ENCODE results near the gene CHPT1.
"Not testable (repeated sequence)": the region's sequence is repeated elsewhere in the genome, so short reads cannot be mapped to it uniquely, and the experiment has no call there.

The CHPT1 gene

GRCh38 chr12:101697197-101697929, at the start of gene CHPT1:
Gene CHPT1 (plus strand): TSS chr12:101697640. CDS start chr12:101697862, 222 bp downstream.
- Histone ChIP-seq H3K27me3 (ENCODE audit: control insufficient read depth in 1 of 2, insufficient read depth in 2 of 2, low read length in 2 of 2) (no peaks in the 10 kb centered on the region), H3K4me1 (ENCODE audit: control insufficient read depth, insufficient read depth, low read length) (peaks cover 16% of the 10 kb centered on the region), H3K4me3 (ENCODE audit: low read length in 2 of 2) (peak within 1 kb of the TSS; percentile 92 to 96), H3K9me3 (ENCODE audit: control insufficient read depth in 2 of 2, low read length in 2 of 2) (no peaks in the 10 kb centered on the region), H3K36me3 (ENCODE audit: control insufficient read depth in 2 of 2, insufficient read depth in 2 of 2, low read length in 2 of 2) (no peaks in the 10 kb centered on the region), H3K9ac (ENCODE audit: low read length in 2 of 2) (peak within 1 kb of the TSS; percentile 83 to 88), H3K27ac (ENCODE audit: low read length) (peak within 1 kb of the TSS; percentile 82)

- no peak overlapping the region for H3K4me3 ChIP-seq (ENCODE audit: low read length in 2 of 2)
- H3K9ac ChIP-seq (ENCODE audit: low read length in 2 of 2) = no peak overlapping the region
- no peaks in the 10 kb centered on the region for H3K9me3 ChIP-seq (ENCODE audit: control insufficient read depth in 2 of 2, low read length in 2 of 2)
These were observed 49.7 kb upstream of the CHPT1 start for GRCh38 chr12:101647711-101648110.

GRCh38 chr12:101648195-101648594, 49.2 kb upstream of the CHPT1 start:
- Histone ChIP-seq H3K4me3 (ENCODE audit: low read length in 2 of 2) (no peak overlapping the region), H3K27ac (ENCODE audit: low read length) (no peak overlapping the region), H3K9ac (ENCODE audit: low read length in 2 of 2) (no peak overlapping the region), H3K4me1 (ENCODE audit: control insufficient read depth, insufficient read depth, low read length) (no peaks in the 10 kb centered on the region), H3K36me3 (ENCODE audit: control insufficient read depth in 2 of 2, insufficient read depth in 2 of 2, low read length in 2 of 2) (no peaks in the 10 kb centered on the region), H3K9me3 (ENCODE audit: control insufficient read depth in 2 of 2, low read length in 2 of 2) (no peaks in the 10 kb centered on the region), H3K27me3 (ENCODE audit: control insufficient read depth in 1 of 2, insufficient read depth in 2 of 2, low read length in 2 of 2) (no peaks in the 10 kb centered on the region)

More at GRCh38 chr12:101647711-101648110, 49.7 kb upstream of the CHPT1 start:
- Histone ChIP-seq H3K27me3 (ENCODE audit: control insufficient read depth in 1 of 2, insufficient read depth in 2 of 2, low read length in 2 of 2) (no peaks in the 10 kb centered on the region), H3K36me3 (ENCODE audit: control insufficient read depth in 2 of 2, insufficient read depth in 2 of 2, low read length in 2 of 2) (no peaks in the 10 kb centered on the region), H3K4me1 (ENCODE audit: control insufficient read depth, insufficient read depth, low read length) (no peaks in the 10 kb centered on the region), H3K27ac (ENCODE audit: low read length) (no peak overlapping the region)

- H3K36me3 ChIP-seq (ENCODE audit: control insufficient read depth in 2 of 2, insufficient read depth in 2 of 2, low read length in 2 of 2) = no peaks in the 10 kb centered on the region
- no peaks in the 10 kb centered on the region for H3K4me1 ChIP-seq (ENCODE audit: control insufficient read depth, insufficient read depth, low read length)
- H3K9me3 ChIP-seq (ENCODE audit: control insufficient read depth in 2 of 2, low read length in 2 of 2) = no peaks in the 10 kb centered on the region
- H3K27me3 ChIP-seq (ENCODE audit: control insufficient read depth in 1 of 2, insufficient read depth in 2 of 2, low read length in 2 of 2) = peaks cover 0 to 2% of the 10 kb centered on the region in 2 donors
- no peak overlapping the region for H3K9ac ChIP-seq (ENCODE audit: low read length in 2 of 2)
- H3K27ac ChIP-seq (ENCODE audit: low read length) = no peak overlapping the region
- no peak overlapping the region for H3K4me3 ChIP-seq (ENCODE audit: low read length in 2 of 2)
These were observed 46.9 kb upstream of the CHPT1 start for GRCh38 chr12:101650346-101651117.

GRCh38 chr12:101653030-101653429, 44.4 kb upstream of the CHPT1 start:
- H3K27ac ChIP-seq (ENCODE audit: low read length) = no peak overlapping the region
- no peaks in the 10 kb centered on the region for H3K36me3 ChIP-seq (ENCODE audit: control insufficient read depth in 2 of 2, insufficient read depth in 2 of 2, low read length in 2 of 2)
- no peaks in the 10 kb centered on the region for H3K9me3 ChIP-seq (ENCODE audit: control insufficient read depth in 2 of 2, low read length in 2 of 2)
- H3K4me1 ChIP-seq (ENCODE audit: control insufficient read depth, insufficient read depth, low read length) = no peaks in the 10 kb centered on the region
- H3K9ac ChIP-seq (ENCODE audit: low read length in 2 of 2) = no peak overlapping the region
- peaks cover 0 to 2% of the 10 kb centered on the region in 2 donors for H3K27me3 ChIP-seq (ENCODE audit: control insufficient read depth in 1 of 2, insufficient read depth in 2 of 2, low read length in 2 of 2)
- no peak overlapping the region for H3K4me3 ChIP-seq (ENCODE audit: low read length in 2 of 2)

GRCh38 chr12:101653503-101653902, 43.9 kb upstream of the CHPT1 start:
- Histone ChIP-seq H3K4me3 (ENCODE audit: low read length in 2 of 2) (no peak overlapping the region), H3K4me1 (ENCODE audit: control insufficient read depth, insufficient read depth, low read length) (no peaks in the 10 kb centered on the region), H3K27me3 (ENCODE audit: control insufficient read depth in 1 of 2, insufficient read depth in 2 of 2, low read length in 2 of 2) (peaks cover 0 to 2% of the 10 kb centered on the region in 2 donors), H3K9me3 (ENCODE audit: control insufficient read depth in 2 of 2, low read length in 2 of 2) (no peaks in the 10 kb centered on the region), H3K36me3 (ENCODE audit: control insufficient read depth in 2 of 2, insufficient read depth in 2 of 2, low read length in 2 of 2) (no peaks in the 10 kb centered on the region), H3K9ac (ENCODE audit: low read length in 2 of 2) (no peak overlapping the region), H3K27ac (ENCODE audit: low read length) (no peak overlapping the region)

GRCh38 chr12:101654442-101654841, 43.0 kb upstream of the CHPT1 start:
- Histone ChIP-seq H3K4me1 (ENCODE audit: control insufficient read depth, insufficient read depth, low read length) (no peaks in the 10 kb centered on the region), H3K27me3 (ENCODE audit: control insufficient read depth in 1 of 2, insufficient read depth in 2 of 2, low read length in 2 of 2) (peaks cover 0 to 2% of the 10 kb centered on the region in 2 donors), H3K27ac (ENCODE audit: low read length) (no peak overlapping the region), H3K4me3 (ENCODE audit: low read length in 2 of 2) (no peak overlapping the region), H3K36me3 (ENCODE audit: control insufficient read depth in 2 of 2, insufficient read depth in 2 of 2, low read length in 2 of 2) (no peaks in the 10 kb centered on the region), H3K9ac (ENCODE audit: low read length in 2 of 2) (no peak overlapping the region), H3K9me3 (ENCODE audit: control insufficient read depth in 2 of 2, low read length in 2 of 2) (no peaks in the 10 kb centered on the region)

- H3K27ac ChIP-seq (ENCODE audit: low read length) = no peak overlapping the region
- no peaks in the 10 kb centered on the region for H3K36me3 ChIP-seq (ENCODE audit: control insufficient read depth in 2 of 2, insufficient read depth in 2 of 2, low read length in 2 of 2)
- H3K9ac ChIP-seq (ENCODE audit: low read length in 2 of 2) = no peak overlapping the region
These were observed 42.0 kb upstream of the CHPT1 start for GRCh38 chr12:101655393-101655792.

GRCh38 chr12:101660662-101661061, 36.8 kb upstream of the CHPT1 start:
- H3K4me1 ChIP-seq (ENCODE audit: control insufficient read depth, insufficient read depth, low read length); H3K4me3 ChIP-seq (ENCODE audit: low read length in 2 of 2); H3K36me3 ChIP-seq (ENCODE audit: control insufficient read depth in 2 of 2, insufficient read depth in 2 of 2, low read length in 2 of 2); H3K9me3 ChIP-seq (ENCODE audit: control insufficient read depth in 2 of 2, low read length in 2 of 2); H3K9ac ChIP-seq (ENCODE audit: low read length in 2 of 2); H3K27me3 ChIP-seq (ENCODE audit: control insufficient read depth in 1 of 2, insufficient read depth in 2 of 2, low read length in 2 of 2); H3K27ac ChIP-seq (ENCODE audit: low read length): not testable (repeated sequence)

More at GRCh38 chr12:101655393-101655792, 42.0 kb upstream of the CHPT1 start:
- Histone ChIP-seq H3K27me3 (ENCODE audit: control insufficient read depth in 1 of 2, insufficient read depth in 2 of 2, low read length in 2 of 2) (peaks cover 0 to 2% of the 10 kb centered on the region in 2 donors), H3K4me3 (ENCODE audit: low read length in 2 of 2) (no peak overlapping the region), H3K4me1 (ENCODE audit: control insufficient read depth, insufficient read depth, low read length) (no peaks in the 10 kb centered on the region), H3K9me3 (ENCODE audit: control insufficient read depth in 2 of 2, low read length in 2 of 2) (no peaks in the 10 kb centered on the region)

- H3K27ac ChIP-seq (ENCODE audit: low read length) = no peak overlapping the region
- H3K36me3 ChIP-seq (ENCODE audit: control insufficient read depth in 2 of 2, insufficient read depth in 2 of 2, low read length in 2 of 2) = no peaks in the 10 kb centered on the region
- H3K9me3 ChIP-seq (ENCODE audit: control insufficient read depth in 2 of 2, low read length in 2 of 2) = no peaks in the 10 kb centered on the region
- no peaks in the 10 kb centered on the region for H3K27me3 ChIP-seq (ENCODE audit: control insufficient read depth in 1 of 2, insufficient read depth in 2 of 2, low read length in 2 of 2)
- no peaks in the 10 kb centered on the region for H3K4me1 ChIP-seq (ENCODE audit: control insufficient read depth, insufficient read depth, low read length)
- H3K4me3 ChIP-seq (ENCODE audit: low read length in 2 of 2) = no peak overlapping the region
- no peak overlapping the region for H3K9ac ChIP-seq (ENCODE audit: low read length in 2 of 2)
These were observed 34.1 kb upstream of the CHPT1 start for GRCh38 chr12:101663298-101663697.

- Histone ChIP-seq H3K4me3 (ENCODE audit: low read length in 2 of 2) (no peak overlapping the region), H3K9me3 (ENCODE audit: control insufficient read depth in 2 of 2, low read length in 2 of 2) (no peaks in the 10 kb centered on the region), H3K4me1 (ENCODE audit: control insufficient read depth, insufficient read depth, low read length) (no peaks in the 10 kb centered on the region), H3K27ac (ENCODE audit: low read length) (no peak overlapping the region), H3K36me3 (ENCODE audit: control insufficient read depth in 2 of 2, insufficient read depth in 2 of 2, low read length in 2 of 2) (no peaks in the 10 kb centered on the region), H3K27me3 (ENCODE audit: control insufficient read depth in 1 of 2, insufficient read depth in 2 of 2, low read length in 2 of 2) (no peaks in the 10 kb centered on the region), H3K9ac (ENCODE audit: low read length in 2 of 2) (no peak overlapping the region)
These were observed 32.4 kb upstream of the CHPT1 start for GRCh38 chr12:101664992-101665391.
